ENCODE measurements around the gene CDCP2. TPM values are rescaled to one million over a fixed set of nuclear protein-coding genes. Genes with fewer than 3 reads are reported as not detected.

The CDCP2 gene
- polyA plus RNA-seq, 4 donors, result 0.17 TPM; not detected in 3

GRCh38 chr1:54138994-54139393 is 13.8 kb downstream of the CDCP2 start:
- no peak for DNase-seq (ENCODE audit: low read depth in 4 of 4, low spot score in 3 of 4)

- no peak for DNase-seq (ENCODE audit: low read depth in 4 of 4, low spot score in 3 of 4)
Measured at GRCh38 chr1:54137534-54138061, 15.2 kb downstream of the CDCP2 start.

GRCh38 chr1:54136963-54137533 is 15.8 kb downstream of the CDCP2 start:
- DNase-seq (ENCODE audit: low read depth in 4 of 4, low spot score in 3 of 4), result no peak

- no peak for DNase-seq (ENCODE audit: low read depth in 4 of 4, low spot score in 3 of 4)
Measured at GRCh38 chr1:54136269-54136896, 16.4 kb downstream of the CDCP2 start.

- no peak for DNase-seq (ENCODE audit: low read depth in 4 of 4, low spot score in 3 of 4)
Measured at GRCh38 chr1:54135436-54136120, 17.2 kb downstream of the CDCP2 start.

- DNase-seq (ENCODE audit: low read depth in 4 of 4, low spot score in 3 of 4), result no peak
Measured at GRCh38 chr1:54134295-54134694, 18.5 kb downstream of the CDCP2 start.

- no peak for DNase-seq (ENCODE audit: low read depth in 4 of 4, low spot score in 3 of 4)
Measured at GRCh38 chr1:54132495-54132894, 20.3 kb downstream of the CDCP2 start.

- DNase-seq (ENCODE audit: low read depth in 4 of 4, low spot score in 3 of 4), result no peak
Measured at GRCh38 chr1:54131419-54131818, 21.4 kb downstream of the CDCP2 start.

GRCh38 chr1:54129858-54130257 is 22.9 kb downstream of the CDCP2 start:
- DNase-seq (ENCODE audit: low read depth in 4 of 4, low spot score in 3 of 4), result no peak

GRCh38 chr1:54127594-54128300 is 25.1 kb downstream of the CDCP2 start:
- DNase-seq (ENCODE audit: low read depth in 4 of 4, low spot score in 3 of 4), result no peak

- no peak for DNase-seq (ENCODE audit: low read depth in 4 of 4, low spot score in 3 of 4)
Measured at GRCh38 chr1:54126271-54126815, 26.5 kb downstream of the CDCP2 start.

GRCh38 chr1:54125386-54126070 is 27.3 kb downstream of the CDCP2 start:
- no peak for DNase-seq (ENCODE audit: low read depth in 4 of 4, low spot score in 3 of 4)

- DNase-seq (ENCODE audit: low read depth in 4 of 4, low spot score in 3 of 4), result no peak
Measured at GRCh38 chr1:54124906-54125305, 27.9 kb downstream of the CDCP2 start.

GRCh38 chr1:54124472-54124871 is 28.3 kb downstream of the CDCP2 start:
- DNase-seq (ENCODE audit: low read depth in 4 of 4, low spot score in 3 of 4), result no peak

- DNase-seq (ENCODE audit: low read depth in 4 of 4, low spot score in 3 of 4), result no peak
Measured at GRCh38 chr1:54122992-54123391, 29.8 kb downstream of the CDCP2 start.

- no peak for DNase-seq (ENCODE audit: low read depth in 4 of 4, low spot score in 3 of 4)
Measured at GRCh38 chr1:54122135-54122751, 30.6 kb downstream of the CDCP2 start.

- peak; percentile 66 to 81 (median 70) for DNase-seq (ENCODE audit: low read depth in 4 of 4, low spot score in 3 of 4)
Measured at GRCh38 chr1:54121482-54122134, 31.2 kb downstream of the CDCP2 start.

- DNase-seq (ENCODE audit: low read depth in 4 of 4, low spot score in 3 of 4), result no peak
Measured at GRCh38 chr1:54120698-54121481, 31.9 kb downstream of the CDCP2 start.
